OCI-LY7 (cell line): ENCODE data around the gene GYPC. TPM values are rescaled to one million over a fixed set of nuclear protein-coding genes. Genes with fewer than 3 reads are reported as not detected.

Source experiments
- BruUV-seq: library from RNA; stranded (reverse); fragments of 400-500 nt; replicated peaks from 2 replicates; lab custom pipeline; 2021; lab: Mats Ljungman, UMichigan
- CTCF ChIA-PET: fragments of 300-600 bp; sonication (Branson Sonifier 250); formaldehyde crosslinking; loops from one replicate; lab custom pipeline; 2022; ENCODE audit warnings: antibody characterized with exemption; ENCODE audit not compliant: unreplicated experiment; lab: Charles Lee
- POLR2A ChIA-PET: fragments of 300-600 bp; sonication (Branson Sonifier 250); formaldehyde crosslinking; loops from one replicate; lab custom pipeline; 2022; ENCODE audit warnings: antibody characterized with exemption; lab: Charles Lee
- DNase-seq: peaks from one replicate; pipeline ENCODE4 v3.0.0-alpha.2; 2015; ENCODE audit warnings: low spot score
- H2AFZ ChIP-seq: fragments of 200-600 bp; sonication (generic), shearing (Covaris generic); 2 replicates; pipeline ENCODE4 v1.6.1; 2014; ENCODE audit warnings: mild to moderate bottlenecking, antibody characterized with exemption, low read length, moderate library complexity
- H3K27ac ChIP-seq: fragments of 200-600 bp; sonication (generic); 2 replicates; pipeline ENCODE4 v1.5.1; 2014; ENCODE audit warnings: mixed run types, low read depth, mild to moderate bottlenecking, moderate library complexity, low read length, inconsistent platforms; ENCODE audit not compliant: poor library complexity, severe bottlenecking
- H3K36me3 ChIP-seq: fragments of 200-600 bp; sonication (generic); 2 replicates; pipeline ENCODE4 v1.6.1; 2014; ENCODE audit warnings: mild to moderate bottlenecking, antibody characterized with exemption, low read length, moderate library complexity, mixed read lengths; ENCODE audit not compliant: insufficient read depth
- H3K4me1 ChIP-seq: fragments of 200-600 bp; sonication (generic); 2 replicates; pipeline ENCODE4 v1.5.1; 2014; ENCODE audit warnings: mild to moderate bottlenecking, low read length; ENCODE audit not compliant: insufficient read depth, poor library complexity, severe bottlenecking
- H3K4me2 ChIP-seq: fragments of 200-600 bp; sonication (generic); 2 replicates; pipeline ENCODE4 v1.6.1; 2014; ENCODE audit warnings: mild to moderate bottlenecking, low read length
- H3K4me3 ChIP-seq: fragments of 200-600 bp; sonication (generic); 2 replicates; pipeline ENCODE4 v1.5.1; 2014; ENCODE audit warnings: mild to moderate bottlenecking, low read depth, low read length; ENCODE audit not compliant: poor library complexity, severe bottlenecking
- H3K79me2 ChIP-seq: fragments of 200-600 bp; sonication (generic); 2 replicates; pipeline ENCODE4 v1.6.1; 2016; ENCODE audit warnings: low read depth, mild to moderate bottlenecking, low read length, moderate library complexity, mixed read lengths; ENCODE audit not compliant: insufficient read depth
- H3K9me2 ChIP-seq: fragments of 200-600 bp; sonication (generic); 2 replicates; pipeline ENCODE4 v1.6.1; 2016; ENCODE audit warnings: mild to moderate bottlenecking, low read length, mixed read lengths; ENCODE audit not compliant: insufficient read depth
- H3K9me3 ChIP-seq: fragments of 200-600 bp; sonication (generic); 2 replicates; pipeline ENCODE4 v1.6.1; 2014; ENCODE audit warnings: mild to moderate bottlenecking, mixed run types, low read length, mixed read lengths
- H4K20me1 ChIP-seq: fragments of 200-600 bp; sonication (generic); 2 replicates; pipeline ENCODE4 v1.6.1; 2014; ENCODE audit warnings: mild to moderate bottlenecking, antibody characterized with exemption, low read length, moderate library complexity, mixed read lengths; ENCODE audit not compliant: insufficient read depth
- EZH2phosphoT487 ChIP-seq: fragments of 200-600 bp; sonication (generic); IDR thresholded peaks from 2 replicates; pipeline ENCODE4 v1.6.1; 2018; ENCODE audit warnings: low read depth, borderline replicate concordance, mild to moderate bottlenecking, mixed run types, antibody characterized with exemption, low read length, moderate library complexity, mixed read lengths
- intact Hi-C: fragments of 100-400 bp; cut with micrococcal nuclease; formaldehyde crosslinking; loops from one replicate; pipeline ENCODE4 v1.10.0; 2022; ENCODE audit not compliant: unreplicated experiment
- total RNA-seq, 2 experiments: library from RNA; depleted of rRNA in 1 of 2; stranded (reverse); fragments of >200 nt in 1 of 2; shearing (Covaris generic) in 1 of 2; gene quantifications; 2 replicates each; pipeline ENCODE4 v1.2.3, GENCODE V29; 2014 to 2022
- TF ChIP-seq, protein P1 (sequence below): fragments of 200-600 bp; sonication (generic); conservative IDR thresholded peaks from 2 replicates; pipeline ENCODE4 v1.5.1; 2014; ENCODE audit warnings: mild to moderate bottlenecking, antibody characterized with exemption, low read length, moderate library complexity, mixed read lengths

GYPC gene
- total RNA-seq, 2 experiments from 2014 or later: 96.4 to 154 TPM

DNA sequence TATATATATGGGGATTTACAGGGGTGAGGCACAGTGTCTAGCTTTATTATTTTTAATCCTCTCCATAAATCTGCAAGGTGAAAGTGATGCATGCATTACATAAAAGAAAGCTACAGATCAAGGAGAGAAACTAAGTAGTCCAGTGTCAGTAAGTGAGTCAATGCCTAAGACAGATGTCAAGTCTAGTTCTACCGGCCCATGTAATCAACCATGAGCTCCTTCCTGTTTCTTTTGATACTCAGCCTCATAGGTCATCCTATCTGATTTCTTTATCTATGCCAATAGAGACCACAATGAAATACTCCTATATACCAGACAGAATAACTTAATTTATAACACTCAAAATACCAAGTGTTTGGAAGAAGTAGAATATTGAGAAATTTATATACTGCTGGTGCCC lies 20.2 kb upstream of the GYPC start:
- no peak for DNase-seq
- no peak overlapping the region for H2AFZ ChIP-seq
- H3K36me3 ChIP-seq: no peaks in the 10 kb centered on the region
- CTCF ChIA-PET: interaction anchor here (1.0 kb wide), 2 partner anchors 10 to 141 kb away, joined by 3 to 5 read pairs; no protein-coding TSS in a partner anchor
- H4K20me1 ChIP-seq: no peaks in the 10 kb centered on the region
- H3K27ac ChIP-seq: no peak overlapping the region
- H3K4me3 ChIP-seq: no peak overlapping the region
- POLR2A ChIA-PET: interaction anchor here (0.8 to 0.9 kb wide), 2 partner anchors 29 to 113 kb away, joined by 3 to 5 read pairs; no protein-coding TSS in a partner anchor
- peaks cover 6% of the 10 kb centered on the region for H3K4me1 ChIP-seq
- H3K9me2 ChIP-seq: no peaks in the 10 kb centered on the region
- BruUV-seq: no TSS peak
- no peak overlapping the region for H3K4me2 ChIP-seq
- intact Hi-C loops: loop anchor here (10.0 kb wide), 1 partner anchor 139 kb away; no protein-coding TSS in a partner anchor
- no peaks in the 10 kb centered on the region for H3K79me2 ChIP-seq
- no peaks in the 10 kb centered on the region for H3K9me3 ChIP-seq
- TF ChIP-seq, protein P1, sequence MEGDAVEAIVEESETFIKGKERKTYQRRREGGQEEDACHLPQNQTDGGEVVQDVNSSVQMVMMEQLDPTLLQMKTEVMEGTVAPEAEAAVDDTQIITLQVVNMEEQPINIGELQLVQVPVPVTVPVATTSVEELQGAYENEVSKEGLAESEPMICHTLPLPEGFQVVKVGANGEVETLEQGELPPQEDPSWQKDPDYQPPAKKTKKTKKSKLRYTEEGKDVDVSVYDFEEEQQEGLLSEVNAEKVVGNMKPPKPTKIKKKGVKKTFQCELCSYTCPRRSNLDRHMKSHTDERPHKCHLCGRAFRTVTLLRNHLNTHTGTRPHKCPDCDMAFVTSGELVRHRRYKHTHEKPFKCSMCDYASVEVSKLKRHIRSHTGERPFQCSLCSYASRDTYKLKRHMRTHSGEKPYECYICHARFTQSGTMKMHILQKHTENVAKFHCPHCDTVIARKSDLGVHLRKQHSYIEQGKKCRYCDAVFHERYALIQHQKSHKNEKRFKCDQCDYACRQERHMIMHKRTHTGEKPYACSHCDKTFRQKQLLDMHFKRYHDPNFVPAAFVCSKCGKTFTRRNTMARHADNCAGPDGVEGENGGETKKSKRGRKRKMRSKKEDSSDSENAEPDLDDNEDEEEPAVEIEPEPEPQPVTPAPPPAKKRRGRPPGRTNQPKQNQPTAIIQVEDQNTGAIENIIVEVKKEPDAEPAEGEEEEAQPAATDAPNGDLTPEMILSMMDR: no peak
- TF ChIP-seq EZH2phosphoT487: no peak

DNA sequence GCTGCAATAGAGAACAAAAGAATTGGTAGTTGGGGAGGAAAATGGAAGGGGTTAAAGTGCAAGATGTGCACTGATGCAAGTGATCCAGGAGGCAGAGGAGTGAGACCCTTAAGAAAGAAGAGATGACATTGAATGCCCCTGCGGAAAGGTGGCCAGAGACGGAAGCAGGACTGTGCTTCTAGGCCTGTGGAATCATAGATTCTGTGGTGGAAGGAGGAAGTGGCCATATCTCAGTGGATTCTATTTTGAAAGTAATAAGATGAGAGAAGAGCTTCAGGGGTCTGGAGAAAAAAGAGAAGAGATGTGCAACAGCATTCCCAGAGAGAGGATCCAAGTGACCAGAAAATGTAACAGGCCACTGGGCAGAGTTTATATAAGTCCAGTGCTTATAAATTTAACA lies 18.6 kb upstream of the GYPC start:
- POLR2A ChIA-PET: interaction anchor here (0.6 to 0.7 kb wide), 3 partner anchors 9 to 209 kb away, joined by 3 to 4 read pairs (median 3); no protein-coding TSS in a partner anchor
- no peaks in the 10 kb centered on the region for H3K9me3 ChIP-seq
- no peaks in the 10 kb centered on the region for H4K20me1 ChIP-seq
- H2AFZ ChIP-seq: no peak overlapping the region
- BruUV-seq: no TSS peak
- no peaks in the 10 kb centered on the region for H3K79me2 ChIP-seq
- TF ChIP-seq, protein P1: no peak
- no peak for TF ChIP-seq EZH2phosphoT487
- no peak for DNase-seq
- peaks cover 6% of the 10 kb centered on the region for H3K4me1 ChIP-seq
- no peak overlapping the region for H3K4me2 ChIP-seq
- no peak overlapping the region for H3K4me3 ChIP-seq
- intact Hi-C loops: loop anchor here (10.0 kb wide), 1 partner anchor 137 kb away; no protein-coding TSS in a partner anchor
- H3K36me3 ChIP-seq: no peaks in the 10 kb centered on the region
- CTCF ChIA-PET: interaction anchor here (0.5 kb wide), 1 partner anchor 42 kb away, joined by 3 read pairs; no protein-coding TSS in a partner anchor
- no peak overlapping the region for H3K27ac ChIP-seq
- no peaks in the 10 kb centered on the region for H3K9me2 ChIP-seq

DNA sequence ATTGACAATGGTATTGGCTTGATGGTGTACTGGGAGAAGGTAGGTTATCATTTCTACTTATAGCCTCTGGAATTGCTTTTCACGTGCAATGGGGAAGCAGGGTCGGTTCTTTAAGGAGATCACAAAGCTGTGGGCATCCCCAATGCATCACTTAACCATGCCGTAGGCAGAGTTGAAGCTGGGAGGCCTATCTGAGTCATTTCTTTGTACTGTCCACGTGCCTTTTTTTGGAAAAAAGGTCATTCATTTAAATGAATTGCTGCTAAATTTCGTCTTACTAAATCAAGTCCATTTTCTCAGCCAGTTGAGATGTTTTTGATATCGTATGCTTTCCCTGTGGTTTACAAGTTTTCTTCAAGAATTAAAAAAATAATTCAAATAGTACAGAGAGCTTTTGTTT lies 17.2 kb upstream of the GYPC start:
- no peak overlapping the region for H3K27ac ChIP-seq
- H3K4me2 ChIP-seq: no peak overlapping the region
- no peaks in the 10 kb centered on the region for H3K79me2 ChIP-seq
- no peaks in the 10 kb centered on the region for H4K20me1 ChIP-seq
- no peaks in the 10 kb centered on the region for H3K4me1 ChIP-seq
- H3K4me3 ChIP-seq: no peak overlapping the region
- no peak overlapping the region for H2AFZ ChIP-seq
- TF ChIP-seq, protein P1: no peak
- no peak for TF ChIP-seq EZH2phosphoT487
- ChIA-PET POLR2A (interaction anchor here (1.0 kb wide), 1 partner anchor 12 kb away, joined by 3 read pairs; no protein-coding TSS in a partner anchor), CTCF (no interaction called here)
- intact Hi-C loops: loop anchor here (10.0 kb wide), 1 partner anchor 136 kb away; no protein-coding TSS in a partner anchor
- H3K36me3 ChIP-seq: no peaks in the 10 kb centered on the region
- no TSS peak for BruUV-seq
- DNase-seq: no peak
- H3K9me2 ChIP-seq: no peaks in the 10 kb centered on the region
- H3K9me3 ChIP-seq: no peaks in the 10 kb centered on the region
